Thyroid gland (tissue), 4 donors: ENCODE data around the gene ENPP3. TPM values are rescaled to one million over a fixed set of nuclear protein-coding genes. Genes with fewer than 3 reads are reported as not detected.

Experiments
- DNase-seq, 2 donors: peaks; one replicate each; pipeline ENCODE4 v3.0.0-alpha.2; 2019
- H3K27ac ChIP-seq, 3 donors: fragments of 200-600 bp; sonication (generic); 1 replicate in 2 of 3; 2 replicates in 1 of 3; pipeline ENCODE4 v1.5.1; 2016 to 2019; ENCODE audit warnings: mild to moderate bottlenecking in 1 of 3, moderate library complexity in 1 of 3
- H3K27me3 ChIP-seq: fragments of 200-600 bp; sonication (generic); one replicate; pipeline ENCODE4 v1.5.1; 2019
- H3K36me3 ChIP-seq, 2 donors: fragments of 200-600 bp; sonication (generic); one replicate each; pipeline ENCODE4 v1.5.1; 2016 to 2019
- H3K4me1 ChIP-seq, 2 donors: fragments of 200-600 bp; sonication (generic); one replicate each; pipeline ENCODE4 v1.5.1; 2017 to 2019
- H3K4me3 ChIP-seq, 3 donors: fragments of 200-600 bp; sonication (generic); replicated peaks in 1 of 3; 1 replicate in 2 of 3; 2 replicates in 1 of 3; pipeline ENCODE4 v1.5.1; 2016; ENCODE audit warnings: mild to moderate bottlenecking in 1 of 3
- H3K9me3 ChIP-seq: fragments of 200-600 bp; sonication (generic); one replicate; pipeline ENCODE4 v1.5.1; 2017
- CTCF ChIP-seq, 6 experiments: fragments of 200-600 bp in 3 of 6; fragments of 450-650 bp in 3 of 6; sonication (generic) in 3 of 6; IDR thresholded peaks; one replicate each; pipeline ENCODE4 v1.5.1; 2016 to 2019; ENCODE audit warnings: antibody characterized with exemption in 6 of 6, mild to moderate bottlenecking in 2 of 6, inconsistent platforms in 1 of 6, moderate library complexity in 1 of 6
- POLR2A ChIP-seq, 2 donors: fragments of 450-650 bp; IDR thresholded peaks; one replicate each; pipeline ENCODE4 v1.6.1; 2017; ENCODE audit warnings: antibody characterized with exemption in 2 of 2, mild to moderate bottlenecking in 2 of 2, moderate library complexity in 1 of 2
- WGBS, 2 donors: methylation state at CpG; one replicate each; pipeline ENCODE4 v1.1.5; 2017; 5-methylcytosine and 5-hydroxymethylcytosine counted together
- intact Hi-C: fragments of 100-400 bp; cut with DNase I; formaldehyde crosslinking; loops from one replicate; pipeline ENCODE4 v1.15.1; 2023
- total RNA-seq, 4 donors: library from RNA; depleted of rRNA; stranded (reverse); fragments of >200 nt; gene quantifications; one replicate each; pipeline ENCODE4 v1.2.3, GENCODE V29; 2016

ENPP3 gene
- total RNA-seq, 4 donors from 2014 or later: 0.29 to 2.1 (median 0.85) TPM

- no peak for TF ChIP-seq POLR2A (IDR thresholded peaks at IDR 0.05)
- no peak for TF ChIP-seq CTCF (IDR thresholded peaks at IDR 0.05)
- intact Hi-C loops: loop anchor here (5.0 kb wide), 1 partner anchor 131 kb away; no protein-coding TSS in a partner anchor
- Histone ChIP-seq H3K4me3 (no peak overlapping the region), H3K27ac (no peak overlapping the region), H3K36me3 (no peaks in the 10 kb centered on the region), H3K4me1 (peaks cover 0 to 3% of the 10 kb centered on the region in 2 donors), H3K27me3 (no peaks in the 10 kb centered on the region), H3K9me3 (no peaks in the 10 kb centered on the region)
- 82 to 91% methylated on average over 3 of the region's 3 CpGs for WGBS, 2 donors
- DNase-seq: no peak
These were observed 144.6 kb downstream of the ENPP3 start for GRCh38 chr6:131781687-131782086.

GRCh38 chr6:131782764-131783163 is 145.7 kb downstream of the ENPP3 start:
- peak; percentile 14 to 29 for DNase-seq
- 92 to 93% methylated on average over 1 of the region's 1 CpG for WGBS, 2 donors
- H3K4me3 ChIP-seq: no peak overlapping the region
- H3K9me3 ChIP-seq: no peaks in the 10 kb centered on the region
- no peaks in the 10 kb centered on the region for H3K36me3 ChIP-seq
- no peaks in the 10 kb centered on the region for H3K27me3 ChIP-seq
- H3K4me1 ChIP-seq: peaks cover 0 to 3% of the 10 kb centered on the region in 2 donors
- intact Hi-C loops: loop anchor here (5.0 kb wide), 1 partner anchor 130 kb away; no protein-coding TSS in a partner anchor
- no peak overlapping the region for H3K27ac ChIP-seq
- peak in 4 of 6 experiments; percentile 41 to 65 (median 58) for TF ChIP-seq CTCF (IDR thresholded peaks at IDR 0.05)
- no peak for TF ChIP-seq POLR2A (IDR thresholded peaks at IDR 0.05)

GRCh38 chr6:131784561-131784960 is 147.5 kb downstream of the ENPP3 start:
- Histone ChIP-seq H3K9me3 (no peaks in the 10 kb centered on the region), H3K27me3 (no peaks in the 10 kb centered on the region), H3K4me1 (peaks cover 4 to 8% of the 10 kb centered on the region in 2 donors), H3K4me3 (no peak overlapping the region), H3K36me3 (no peaks in the 10 kb centered on the region), H3K27ac (no peak overlapping the region)
- no peak for DNase-seq
- TF ChIP-seq CTCF (IDR thresholded peaks at IDR 0.05): no peak
- TF ChIP-seq POLR2A (IDR thresholded peaks at IDR 0.05): no peak
- whole genome bisulfite sequencing, 2 donors: 79 to 90% methylated on average over 1 of the region's 1 CpG
- intact Hi-C loops: loop anchor here (5.0 kb wide), 1 partner anchor 128 kb away; no protein-coding TSS in a partner anchor

- intact Hi-C loops: no loop called here
- no peaks in the 10 kb centered on the region for H3K36me3 ChIP-seq
- TF ChIP-seq CTCF (IDR thresholded peaks at IDR 0.05): no peak
- no peak for TF ChIP-seq POLR2A (IDR thresholded peaks at IDR 0.05)
- H3K4me1 ChIP-seq: peaks cover 4 to 8% of the 10 kb centered on the region in 2 donors
- H3K27me3 ChIP-seq: no peaks in the 10 kb centered on the region
- no peak overlapping the region for H3K4me3 ChIP-seq
- no peak overlapping the region for H3K27ac ChIP-seq
- no peaks in the 10 kb centered on the region for H3K9me3 ChIP-seq
- DNase-seq: no peak
These were observed 150.0 kb downstream of the ENPP3 start for GRCh38 chr6:131787079-131787478.

GRCh38 chr6:131787766-131788712 is 150.9 kb downstream of the ENPP3 start:
- no peaks in the 10 kb centered on the region for H3K36me3 ChIP-seq
- H3K27me3 ChIP-seq: no peaks in the 10 kb centered on the region
- TF ChIP-seq POLR2A (IDR thresholded peaks at IDR 0.05) (no peak), CTCF (IDR thresholded peaks at IDR 0.05) (peak in 4 of 6 experiments; percentile 11 to 28 (median 22))
- intact Hi-C loops: no loop called here
- H3K4me3 ChIP-seq: no peak overlapping the region
- peaks cover 4 to 8% of the 10 kb centered on the region in 2 donors for H3K4me1 ChIP-seq
- H3K9me3 ChIP-seq: no peaks in the 10 kb centered on the region
- WGBS, 2 donors: 43 to 44% methylated on average over 8 of the region's 8 CpGs
- DNase-seq: peak; percentile 37 to 59
- H3K27ac ChIP-seq: peak overlapping the region in 2 of 3 donors; percentile 10 to 38
